GM12891 (cell line): ENCODE measurements around the gene EYA4.

Source experiments
- DNase-seq: peaks from one replicate; pipeline ENCODE4 v3.0.0; 2011; ENCODE audit warnings: low spot score; ENCODE audit not compliant: insufficient read length
- FAIRE-seq: peaks from 2 replicates; lab custom pipeline; 2011; peaks lifted over from hg19 to GRCh38; lab: Jason Lieb, UNC
- PAX5 ChIP-seq: IDR thresholded peaks from 2 replicates; pipeline ENCODE4 v1.6.1; 2011; ENCODE audit warnings: low read length, moderate library complexity, mild to moderate bottlenecking; ENCODE audit not compliant: insufficient read depth, severe bottlenecking
- POLR2A ChIP-seq: IDR thresholded peaks from 2 replicates; pipeline ENCODE4 v1.6.1; 2011; ENCODE audit warnings: low read depth, low read length, control low read depth
- POLR2AphosphoS5 ChIP-seq: IDR thresholded peaks from 2 replicates; pipeline ENCODE4 v1.6.1; 2011; ENCODE audit warnings: low read depth, low read length, control low read depth
- POU2F2 ChIP-seq: IDR thresholded peaks from 2 replicates; pipeline ENCODE4 v1.6.1; 2011; ENCODE audit warnings: low read depth, mild to moderate bottlenecking, control low read depth, low read length, moderate library complexity
- SPI1 ChIP-seq: IDR thresholded peaks from 2 replicates; pipeline ENCODE4 v1.6.1; 2011; ENCODE audit warnings: low read depth, low read length, control low read depth
- TAF1 ChIP-seq: IDR thresholded peaks from 2 replicates; pipeline ENCODE4 v1.6.1; 2011; ENCODE audit warnings: low read depth, low read length, control low read depth

The EYA4 gene

DNA sequence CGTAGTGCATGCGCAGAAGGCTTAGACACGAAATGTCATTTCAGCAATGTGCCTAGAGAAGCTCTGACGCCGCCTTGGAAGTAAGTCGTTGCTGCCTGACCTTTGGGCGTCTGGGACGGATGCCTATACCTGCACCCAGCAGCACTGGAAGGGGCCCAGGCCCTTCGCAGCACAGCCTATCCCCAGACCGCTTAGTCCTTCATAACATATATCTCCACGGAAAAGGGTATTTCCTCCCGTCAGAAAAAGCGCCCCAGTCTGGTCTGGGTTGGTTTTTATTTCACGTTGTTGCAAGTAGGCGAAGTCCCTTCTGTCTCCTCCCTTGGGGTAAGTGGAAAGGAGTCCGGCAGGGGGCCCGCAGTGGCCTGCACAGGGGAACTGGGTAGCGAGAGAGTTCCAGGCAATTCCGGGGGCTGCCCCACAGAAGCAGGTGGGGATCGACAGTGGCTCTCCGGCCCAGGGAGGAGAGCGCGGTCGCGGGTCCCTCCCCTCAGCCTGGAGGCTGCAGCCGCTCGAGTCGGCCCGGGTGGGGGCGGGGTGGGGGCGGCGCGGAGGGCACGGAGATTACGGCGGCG, 559 bp upstream of the EYA4 start:
- no peak for DNase-seq
- TF ChIP-seq PAX5 (no peak), TAF1 (no peak), POLR2AphosphoS5 (no peak), POU2F2 (no peak), POLR2A (no peak), SPI1 (no peak)
- no peak for FAIRE-seq

DNA sequence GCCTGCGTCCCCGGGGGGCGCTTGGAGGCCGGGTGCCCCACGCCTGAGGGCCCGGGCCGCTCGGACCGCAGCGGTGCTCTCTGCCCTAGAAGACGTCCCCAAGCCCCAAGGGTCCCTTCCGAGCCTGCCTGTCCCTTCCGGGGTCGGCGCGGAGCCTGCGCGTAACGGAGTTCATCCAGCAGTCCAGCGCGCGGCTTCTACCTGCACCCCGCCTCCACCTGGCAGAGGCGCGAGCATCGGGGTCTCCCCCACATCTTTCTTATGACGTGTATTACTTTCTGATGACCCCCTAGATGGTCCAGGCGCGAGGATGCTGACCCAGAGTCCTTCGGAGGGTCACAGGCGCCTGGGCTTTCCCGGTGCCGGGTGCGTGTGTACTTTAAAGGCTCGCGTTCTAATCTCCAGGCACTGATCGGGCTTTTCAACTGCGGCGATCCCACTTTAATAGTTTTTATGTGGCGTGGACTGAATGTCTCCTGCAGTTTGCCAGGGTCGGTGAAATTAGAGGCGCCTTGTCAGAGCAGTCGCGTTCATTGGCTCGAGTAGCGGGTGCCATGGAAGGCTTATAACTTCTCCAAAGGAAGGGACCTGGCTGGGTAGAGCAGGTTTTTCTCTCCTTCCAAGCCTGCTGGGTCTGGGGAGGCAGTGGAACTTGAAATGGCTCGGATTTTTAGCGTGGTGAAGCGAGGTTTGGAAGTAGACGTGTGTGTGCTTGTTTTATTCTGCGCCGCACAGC, 912 bp downstream of the EYA4 start:
- no peak for FAIRE-seq
- TF ChIP-seq POLR2A (no peak), SPI1 (no peak), PAX5 (no peak), POU2F2 (no peak), TAF1 (no peak), POLR2AphosphoS5 (no peak)
- no peak for DNase-seq

DNA sequence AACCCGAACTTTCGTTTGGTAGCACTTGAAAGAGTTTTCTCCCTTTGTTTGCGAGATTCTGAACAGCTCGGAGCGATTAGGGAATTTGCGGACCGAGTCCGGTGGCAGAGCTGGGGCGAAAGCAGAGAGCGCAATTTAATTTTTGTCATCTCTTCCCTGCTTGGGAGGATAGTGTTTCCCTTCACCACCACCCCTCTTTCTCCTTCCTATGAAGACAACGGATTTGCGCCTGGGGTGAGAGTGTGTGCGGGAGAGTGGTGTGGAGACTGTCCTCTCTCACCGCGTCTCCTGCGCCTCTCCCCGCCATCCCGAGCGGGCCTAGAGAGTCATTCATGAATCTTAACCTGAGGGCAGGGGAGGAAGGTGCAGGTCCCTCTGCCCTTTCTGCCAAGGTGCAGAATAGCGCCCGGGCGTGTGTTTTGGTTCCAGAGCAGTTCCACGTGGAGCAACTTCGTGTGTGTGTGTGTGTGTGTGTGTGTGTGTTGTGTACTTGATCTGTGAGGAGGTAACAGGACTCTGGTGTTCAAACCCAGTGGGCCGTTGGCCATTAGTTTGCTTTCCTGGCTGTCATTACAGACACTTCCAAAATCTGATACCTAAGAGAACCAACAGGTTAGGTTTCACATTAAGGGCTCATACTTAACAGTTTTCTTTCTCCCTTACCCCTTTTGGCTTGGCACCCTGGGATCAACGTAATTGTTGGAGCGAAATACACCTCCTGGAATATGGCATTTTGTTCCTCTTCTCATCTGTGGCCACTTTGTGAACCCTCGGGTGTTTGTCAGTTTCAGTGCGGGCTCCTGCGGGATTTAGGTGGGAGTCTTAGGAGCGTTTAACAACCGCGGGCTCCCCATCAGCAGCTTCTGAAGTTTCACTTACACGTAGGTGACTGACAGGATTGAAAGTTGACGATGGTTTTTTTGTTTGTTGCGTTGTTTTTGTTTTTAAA, 1.8 kb downstream of the EYA4 start:
- FAIRE-seq = no peak

GRCh38 chr6:133243723-133244305, 2.7 kb downstream of the EYA4 start:
- FAIRE-seq (no peak), DNase-seq (no peak)
- TF ChIP-seq POLR2AphosphoS5 = no peak
- TF ChIP-seq PAX5 = no peak
- TF ChIP-seq SPI1 = no peak
- TF ChIP-seq TAF1 = no peak
- TF ChIP-seq POLR2A = no peak
- no peak for TF ChIP-seq POU2F2

More for the DNA sequence above, 1.8 kb downstream of the EYA4 start:
- no peak for DNase-seq
- TF ChIP-seq POU2F2 (no peak), POLR2AphosphoS5 (no peak), SPI1 (no peak), POLR2A (no peak), PAX5 (no peak), TAF1 (no peak)

- no peak for DNase-seq
- FAIRE-seq = no peak
- TF ChIP-seq POLR2A (no peak), POU2F2 (no peak), SPI1 (no peak), POLR2AphosphoS5 (no peak), PAX5 (no peak), TAF1 (no peak)
Observed at GRCh38 chr6:133244519-133244918, 3.4 kb downstream of the EYA4 start.

GRCh38 chr6:133245007-133245406, 3.9 kb downstream of the EYA4 start:
- DNase-seq (no peak), FAIRE-seq (no peak)
- TF ChIP-seq POLR2A = no peak
- no peak for TF ChIP-seq TAF1
- TF ChIP-seq SPI1 = no peak
- TF ChIP-seq PAX5 = no peak
- TF ChIP-seq POU2F2 = no peak
- TF ChIP-seq POLR2AphosphoS5 = no peak

DNA sequence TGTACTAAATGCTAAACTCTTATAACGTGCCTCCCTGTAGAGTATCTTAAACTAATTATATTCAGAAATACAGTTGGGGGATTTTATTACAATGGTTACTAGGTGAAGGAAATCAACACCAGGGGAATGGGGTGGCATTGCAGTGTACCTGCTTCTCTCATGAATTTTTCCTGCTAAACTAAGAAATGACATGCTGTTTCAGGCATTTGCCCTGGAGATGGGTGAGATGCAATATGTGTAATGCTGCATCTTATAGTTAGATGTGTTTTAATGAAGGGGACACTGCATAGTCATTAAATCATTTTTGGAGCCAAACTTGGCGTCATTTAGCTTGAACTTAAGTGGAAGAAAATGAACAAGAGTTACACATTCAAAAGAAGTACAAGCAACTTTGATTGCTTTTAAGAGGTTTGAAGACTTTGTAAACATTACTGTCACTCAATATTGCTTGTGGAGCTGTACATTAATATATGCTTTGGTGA, 4.3 kb downstream of the EYA4 start:
- no peak for TF ChIP-seq POLR2A
- no peak for TF ChIP-seq PAX5
- no peak for TF ChIP-seq POU2F2
- no peak for TF ChIP-seq POLR2AphosphoS5
- TF ChIP-seq SPI1 = no peak
- no peak for TF ChIP-seq TAF1
- DNase-seq (no peak), FAIRE-seq (no peak)

- DNase-seq (no peak), FAIRE-seq (no peak)
- TF ChIP-seq POLR2AphosphoS5 (no peak), TAF1 (no peak), PAX5 (no peak), POLR2A (no peak), SPI1 (no peak), POU2F2 (no peak)
Observed at GRCh38 chr6:133247581-133247980, 6.4 kb downstream of the EYA4 start.
